G401 (cell line): ENCODE measurements around the gene ZSCAN29. TPM values are rescaled to one million over a fixed set of nuclear protein-coding genes. Genes with fewer than 3 reads are reported as not detected.

Experiments
- total RNA-seq: library from RNA; depleted of rRNA; stranded (reverse); fragments of >200 nt; shearing (Covaris generic); gene quantifications from 2 replicates; pipeline ENCODE4 v1.2.3, GENCODE V29; 2014; rRNA removed

ZSCAN29 gene
- total RNA-seq, 1 experiment from 2014 or later = 35.6 TPM

Other genes starting within 250 kb of the ZSCAN29 start
- 12.7 and 22.0 TPM in 2 replicates for gene TMEM62, start 237.5 kb downstream of the ZSCAN29 start, total RNA-seq
- 32.1 and 38.9 TPM in 2 replicates for gene CCNDBP1, start 185.6 kb downstream of the ZSCAN29 start, total RNA-seq
- gene EPB42, start 150.0 kb downstream of the ZSCAN29 start, total RNA-seq = not detected in 2 replicates
- not detected in 2 replicates for gene TGM5, start 104.1 kb downstream of the ZSCAN29 start, total RNA-seq
- not detected in 2 replicates for gene TGM7, start 68.8 kb downstream of the ZSCAN29 start, total RNA-seq
- not detected in 2 replicates for gene LCMT2, start 40.5 kb downstream of the ZSCAN29 start, total RNA-seq
- 19.2 and 24.0 TPM in 2 replicates for gene TUBGCP4, start 58 bp upstream of the ZSCAN29 start, total RNA-seq
- gene TP53BP1, start 122.1 kb upstream of the ZSCAN29 start, total RNA-seq = 79.1 and 84.7 TPM in 2 replicates
- gene MAP1A, start 146.6 kb upstream of the ZSCAN29 start, total RNA-seq = 10.0 and 16.4 TPM in 2 replicates
- 11.3 and 50.3 TPM in 2 replicates for gene PPIP5K1, start 219.2 kb upstream of the ZSCAN29 start, total RNA-seq
- gene CKMT1B, start 223.0 kb upstream of the ZSCAN29 start, total RNA-seq = 12.7 and 30.9 TPM in 2 replicates
- gene STRC, start 247.8 kb upstream of the ZSCAN29 start, total RNA-seq = not detected in 2 replicates